ENCODE data around the gene INTS2. TPM values are rescaled to one million over a fixed set of nuclear protein-coding genes. Genes with fewer than 3 reads are reported as not detected.

Gene INTS2
- polyA plus RNA-seq, 1 donor from 2014 or later: 23.7 TPM

GRCh38 chr17:61874075-61874474 lies 53.7 kb downstream of the INTS2 start:
- Histone ChIP-seq H3K36me3 (ENCODE audit: insufficient read depth, low read length) (no peaks in the 10 kb centered on the region), H3K4me2 (ENCODE audit: low read length) (no peak overlapping the region), H4K20me1 (ENCODE audit: insufficient read depth) (no peaks in the 10 kb centered on the region), H3K9ac (ENCODE audit: low read length) (no peak overlapping the region), H3K9me3 (ENCODE audit: low read length) (no peaks in the 10 kb centered on the region), H3K79me2 (replicated peaks; ENCODE audit: insufficient read depth, low read length) (no peaks in the 10 kb centered on the region), H3K4me3 (ENCODE audit: low read length) (no peak overlapping the region), H3F3A (ENCODE audit: insufficient read depth, low read length, poor library complexity, severe bottlenecking) (no peaks in the 10 kb centered on the region), H3K9me2 (ENCODE audit: insufficient read depth, low read length) (no peaks in the 10 kb centered on the region), H3K27ac (ENCODE audit: low read length) (no peak overlapping the region), H2AFZ (ENCODE audit: low read depth, low read length) (no peak overlapping the region), H3K27me3 (ENCODE audit: insufficient read depth, low read depth, low read length) (no peaks in the 10 kb centered on the region)
- TF ChIP-seq TAF1 (IDR thresholded peaks at IDR 0.05; ENCODE audit: low read depth): no peak
- TF ChIP-seq RAD21 (conservative IDR thresholded peaks at IDR 0.05): no peak
- no peak for TF ChIP-seq POLR2AphosphoS5 (IDR thresholded peaks at IDR 0.05)
- no peak for TF ChIP-seq EP300 (conservative IDR thresholded peaks at IDR 0.05; ENCODE audit: poor library complexity, severe bottlenecking)
- TF ChIP-seq SMC3 (conservative IDR thresholded peaks at IDR 0.05; ENCODE audit: poor library complexity): no peak
- TF ChIP-seq EZH2 (IDR thresholded peaks at IDR 0.05; ENCODE audit: borderline replicate concordance, insufficient read depth, low read length, poor library complexity, severe bottlenecking): no peak
- no peak for TF ChIP-seq MXI1 (conservative IDR thresholded peaks at IDR 0.05; ENCODE audit: poor library complexity, severe bottlenecking)
- TF ChIP-seq, protein P1, sequence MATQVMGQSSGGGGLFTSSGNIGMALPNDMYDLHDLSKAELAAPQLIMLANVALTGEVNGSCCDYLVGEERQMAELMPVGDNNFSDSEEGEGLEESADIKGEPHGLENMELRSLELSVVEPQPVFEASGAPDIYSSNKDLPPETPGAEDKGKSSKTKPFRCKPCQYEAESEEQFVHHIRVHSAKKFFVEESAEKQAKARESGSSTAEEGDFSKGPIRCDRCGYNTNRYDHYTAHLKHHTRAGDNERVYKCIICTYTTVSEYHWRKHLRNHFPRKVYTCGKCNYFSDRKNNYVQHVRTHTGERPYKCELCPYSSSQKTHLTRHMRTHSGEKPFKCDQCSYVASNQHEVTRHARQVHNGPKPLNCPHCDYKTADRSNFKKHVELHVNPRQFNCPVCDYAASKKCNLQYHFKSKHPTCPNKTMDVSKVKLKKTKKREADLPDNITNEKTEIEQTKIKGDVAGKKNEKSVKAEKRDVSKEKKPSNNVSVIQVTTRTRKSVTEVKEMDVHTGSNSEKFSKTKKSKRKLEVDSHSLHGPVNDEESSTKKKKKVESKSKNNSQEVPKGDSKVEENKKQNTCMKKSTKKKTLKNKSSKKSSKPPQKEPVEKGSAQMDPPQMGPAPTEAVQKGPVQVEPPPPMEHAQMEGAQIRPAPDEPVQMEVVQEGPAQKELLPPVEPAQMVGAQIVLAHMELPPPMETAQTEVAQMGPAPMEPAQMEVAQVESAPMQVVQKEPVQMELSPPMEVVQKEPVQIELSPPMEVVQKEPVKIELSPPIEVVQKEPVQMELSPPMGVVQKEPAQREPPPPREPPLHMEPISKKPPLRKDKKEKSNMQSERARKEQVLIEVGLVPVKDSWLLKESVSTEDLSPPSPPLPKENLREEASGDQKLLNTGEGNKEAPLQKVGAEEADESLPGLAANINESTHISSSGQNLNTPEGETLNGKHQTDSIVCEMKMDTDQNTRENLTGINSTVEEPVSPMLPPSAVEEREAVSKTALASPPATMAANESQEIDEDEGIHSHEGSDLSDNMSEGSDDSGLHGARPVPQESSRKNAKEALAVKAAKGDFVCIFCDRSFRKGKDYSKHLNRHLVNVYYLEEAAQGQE (IDR thresholded peaks at IDR 0.05; ENCODE audit: borderline replicate concordance): no peak
- TF ChIP-seq CTCF (IDR thresholded peaks at IDR 0.05; ENCODE audit: poor library complexity, severe bottlenecking): no peak

GRCh38 chr17:61872099-61872498 lies 55.7 kb downstream of the INTS2 start:
- H3K27me3 ChIP-seq (ENCODE audit: insufficient read depth, low read depth, low read length): no peaks in the 10 kb centered on the region
- no peaks in the 10 kb centered on the region for H4K20me1 ChIP-seq (ENCODE audit: insufficient read depth)

More at GRCh38 chr17:61872099-61872498, 55.7 kb downstream of the INTS2 start:
- Histone ChIP-seq H3K27ac (ENCODE audit: low read length) (no peak overlapping the region), H3K9me3 (ENCODE audit: low read length) (no peaks in the 10 kb centered on the region), H3K79me2 (replicated peaks; ENCODE audit: insufficient read depth, low read length) (no peaks in the 10 kb centered on the region), H3F3A (ENCODE audit: insufficient read depth, low read length, poor library complexity, severe bottlenecking) (no peaks in the 10 kb centered on the region), H2AFZ (ENCODE audit: low read depth, low read length) (no peak overlapping the region), H3K9ac (ENCODE audit: low read length) (no peak overlapping the region), H3K4me2 (ENCODE audit: low read length) (no peak overlapping the region), H3K4me3 (ENCODE audit: low read length) (no peak overlapping the region), H3K36me3 (ENCODE audit: insufficient read depth, low read length) (peaks cover 2% of the 10 kb centered on the region), H3K9me2 (ENCODE audit: insufficient read depth, low read length) (no peaks in the 10 kb centered on the region)
- TF ChIP-seq CTCF (IDR thresholded peaks at IDR 0.05; ENCODE audit: poor library complexity, severe bottlenecking) (no peak), SMC3 (conservative IDR thresholded peaks at IDR 0.05; ENCODE audit: poor library complexity) (no peak), POLR2AphosphoS5 (IDR thresholded peaks at IDR 0.05) (no peak), EZH2 (IDR thresholded peaks at IDR 0.05; ENCODE audit: borderline replicate concordance, insufficient read depth, low read length, poor library complexity, severe bottlenecking) (no peak), RAD21 (conservative IDR thresholded peaks at IDR 0.05) (no peak), EP300 (conservative IDR thresholded peaks at IDR 0.05; ENCODE audit: poor library complexity, severe bottlenecking) (no peak), MXI1 (conservative IDR thresholded peaks at IDR 0.05; ENCODE audit: poor library complexity, severe bottlenecking) (no peak)
- TF ChIP-seq, protein P1 (IDR thresholded peaks at IDR 0.05; ENCODE audit: borderline replicate concordance): no peak
